Calu3 (cell line): ENCODE results near the gene RNF10. TPM values are rescaled to one million over a fixed set of nuclear protein-coding genes. Genes with fewer than 3 reads are reported as not detected.
A peak's percentile ranks its signal among the peaks of the same experiment; 100 is the strongest.
"Not testable (repeated sequence)": the region's sequence is repeated elsewhere in the genome, so short reads cannot be mapped to it uniquely, and the experiment has no call there.

ENCODE experiments used
- BruUV-seq: library from RNA; stranded (reverse); fragments of 400-500 nt; replicated peaks from 2 replicates; lab custom pipeline; 2021; lab: Mats Ljungman, UMichigan
- CTCF ChIA-PET: fragments of 300-600 bp; sonication (Branson Sonifier 250); formaldehyde crosslinking; loops from one replicate; lab custom pipeline; 2022; ENCODE audit warnings: antibody characterized with exemption; lab: Charles Lee
- DNase-seq: peaks from one replicate; pipeline ENCODE4 v3.0.0; 2022
- H3K27ac Mint-ChIP-seq: one replicate; pipeline ENCODE4 v1.8.0; 2022; ENCODE audit warnings: mixed read lengths; ENCODE audit not compliant: unreplicated experiment
- H3K27me3 Mint-ChIP-seq: one replicate; pipeline ENCODE4 v1.8.0; 2022; ENCODE audit warnings: mixed read lengths; ENCODE audit not compliant: unreplicated experiment
- H3K36me3 Mint-ChIP-seq: one replicate; pipeline ENCODE4 v1.8.0; 2022; ENCODE audit warnings: mild to moderate bottlenecking, moderate library complexity, mixed read lengths; ENCODE audit not compliant: insufficient read depth, unreplicated experiment
- H3K4me1 Mint-ChIP-seq: one replicate; pipeline ENCODE4 v1.8.0; 2022; ENCODE audit warnings: mild to moderate bottlenecking, low read depth, mixed read lengths; ENCODE audit not compliant: unreplicated experiment
- H3K4me3 Mint-ChIP-seq: one replicate; pipeline ENCODE4 v1.8.0; 2022; ENCODE audit warnings: mild to moderate bottlenecking, low read depth, moderate library complexity, mixed read lengths; ENCODE audit not compliant: unreplicated experiment
- H3K9me3 Mint-ChIP-seq: one replicate; pipeline ENCODE4 v1.8.0; 2022; ENCODE audit warnings: low read depth, mixed read lengths; ENCODE audit not compliant: unreplicated experiment
- intact Hi-C: fragments of 100-400 bp; cut with micrococcal nuclease; formaldehyde crosslinking; loops from one replicate; pipeline ENCODE4 v1.10.0; 2022; ENCODE audit not compliant: unreplicated experiment
- total RNA-seq: library from RNA; stranded (reverse); gene quantifications from 2 replicates; pipeline ENCODE4 v1.2.3, GENCODE V29; 2022
- TF ChIP-seq, protein P1 (sequence below): fragments of 200-600 bp; IDR thresholded peaks from one replicate; pipeline ENCODE4 v1.8.0; 2022; ENCODE audit warnings: antibody characterized with exemption; ENCODE audit not compliant: unreplicated experiment

Gene RNF10
- total RNA-seq, 1 experiment from 2014 or later: 206 TPM

GRCh38 chr12:120597861-120598260 lies 63.7 kb downstream of the RNF10 start:
- BruUV-seq: no TSS peak
- Mint-ChIP-seq H3K4me3 (no peak overlapping the region), H3K27me3 (no peaks in the 10 kb centered on the region), H3K9me3 (no peaks in the 10 kb centered on the region), H3K36me3 (peaks cover 10% of the 10 kb centered on the region), H3K27ac (no peak overlapping the region), H3K4me1 (peaks cover 19% of the 10 kb centered on the region)
- intact Hi-C loops: no loop called here
- no peak for DNase-seq
- CTCF ChIA-PET: interaction anchor here (1.3 kb wide), 1 partner anchor 17 kb away, joined by 3 read pairs; the partner anchor contains the start of gene POP5
- TF ChIP-seq, protein P1, sequence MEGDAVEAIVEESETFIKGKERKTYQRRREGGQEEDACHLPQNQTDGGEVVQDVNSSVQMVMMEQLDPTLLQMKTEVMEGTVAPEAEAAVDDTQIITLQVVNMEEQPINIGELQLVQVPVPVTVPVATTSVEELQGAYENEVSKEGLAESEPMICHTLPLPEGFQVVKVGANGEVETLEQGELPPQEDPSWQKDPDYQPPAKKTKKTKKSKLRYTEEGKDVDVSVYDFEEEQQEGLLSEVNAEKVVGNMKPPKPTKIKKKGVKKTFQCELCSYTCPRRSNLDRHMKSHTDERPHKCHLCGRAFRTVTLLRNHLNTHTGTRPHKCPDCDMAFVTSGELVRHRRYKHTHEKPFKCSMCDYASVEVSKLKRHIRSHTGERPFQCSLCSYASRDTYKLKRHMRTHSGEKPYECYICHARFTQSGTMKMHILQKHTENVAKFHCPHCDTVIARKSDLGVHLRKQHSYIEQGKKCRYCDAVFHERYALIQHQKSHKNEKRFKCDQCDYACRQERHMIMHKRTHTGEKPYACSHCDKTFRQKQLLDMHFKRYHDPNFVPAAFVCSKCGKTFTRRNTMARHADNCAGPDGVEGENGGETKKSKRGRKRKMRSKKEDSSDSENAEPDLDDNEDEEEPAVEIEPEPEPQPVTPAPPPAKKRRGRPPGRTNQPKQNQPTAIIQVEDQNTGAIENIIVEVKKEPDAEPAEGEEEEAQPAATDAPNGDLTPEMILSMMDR: no peak

- Mint-ChIP-seq H3K27me3 (no peaks in the 10 kb centered on the region), H3K27ac (no peak overlapping the region), H3K9me3 (no peaks in the 10 kb centered on the region), H3K4me1 (peaks cover 21% of the 10 kb centered on the region), H3K36me3 (peaks cover 10% of the 10 kb centered on the region), H3K4me3 (no peak overlapping the region)
- intact Hi-C loops: no loop called here
- TF ChIP-seq, protein P1: no peak
- peak; percentile 43 for DNase-seq
- BruUV-seq: no TSS peak
- CTCF ChIA-PET: interaction anchor here (0.6 to 0.8 kb wide), 2 partner anchors 36 to 50 kb away, joined by 3 read pairs; no protein-coding TSS in a partner anchor
Measured at GRCh38 chr12:120598674-120599463, 64.7 kb downstream of the RNF10 start.

- BruUV-seq: no TSS peak
- no peaks in the 10 kb centered on the region for H3K27me3 Mint-ChIP-seq
- no peak overlapping the region for H3K4me3 Mint-ChIP-seq
- TF ChIP-seq, protein P1: no peak
- intact Hi-C loops: no loop called here
- no peak overlapping the region for H3K27ac Mint-ChIP-seq
- CTCF ChIA-PET: interaction anchor here (0.5 to 0.8 kb wide), 3 partner anchors 35 to 86 kb away, joined by 3 to 4 read pairs (median 3); no protein-coding TSS in a partner anchor
- H3K36me3 Mint-ChIP-seq: peaks cover 10% of the 10 kb centered on the region
- H3K9me3 Mint-ChIP-seq: no peaks in the 10 kb centered on the region
- no peak for DNase-seq
- H3K4me1 Mint-ChIP-seq: peaks cover 21% of the 10 kb centered on the region
Measured at GRCh38 chr12:120599672-120600552, 65.8 kb downstream of the RNF10 start.

DNA sequence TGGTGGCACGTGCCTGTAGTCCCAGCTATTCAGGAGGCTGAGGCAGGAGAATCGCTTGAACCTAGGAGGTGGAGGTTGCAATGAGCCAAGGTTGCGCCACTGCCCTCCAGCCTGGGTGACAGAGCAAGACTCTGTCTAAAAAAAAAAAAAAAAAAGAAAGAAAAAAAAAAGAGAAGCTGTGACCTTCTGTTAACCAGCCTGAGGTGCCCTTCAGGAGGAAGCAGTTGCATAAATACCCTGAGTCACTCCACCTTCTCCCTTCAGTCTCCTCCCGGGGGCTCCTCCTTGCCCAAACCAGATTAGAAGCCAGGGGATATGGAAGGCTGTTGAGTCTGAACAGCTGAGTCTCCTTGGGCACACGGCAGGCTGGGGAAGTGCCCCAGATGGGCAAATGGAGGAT lies 68.3 kb downstream of the RNF10 start:
- peaks cover 21% of the 10 kb centered on the region for H3K4me1 Mint-ChIP-seq
- peak; percentile 24 for DNase-seq
- H3K9me3 Mint-ChIP-seq, intact Hi-C loops, H3K36me3 Mint-ChIP-seq, BruUV-seq, H3K4me3 Mint-ChIP-seq, H3K27ac Mint-ChIP-seq: not testable (repeated sequence)
- CTCF ChIA-PET: interaction anchor here (0.6 to 1.2 kb wide), 3 partner anchors 37 to 376 kb away, joined by 3 read pairs; partner anchors contain the start of gene HNF1A
- H3K27me3 Mint-ChIP-seq: peaks cover 14% of the 10 kb centered on the region
